ENCODE data around the gene PEX10. TPM values are rescaled to one million over a fixed set of nuclear protein-coding genes. Genes with fewer than 3 reads are reported as not detected.

The PEX10 gene
- total and polyA plus RNA-seq, 2 of the 8 experiments (the other 6 are each of a cell fraction or from before 2014, with no cell fraction given), result 24.3 to 26.9 TPM

- FAIRE-seq, result no peak
- 89% methylated on average over 7 of the region's 8 CpGs; no CpG with 5 or more reads in 1 of the 2 experiments for WGBS, 2 experiments (ENCODE audit: extremely low coverage in 1 of 2, insufficient coverage in 1 of 2, insufficient read length in 1 of 2, insufficient replicate concordance in 2 of 2, low coverage in 1 of 2, low lambda C conversion rate in 2 of 2, missing lambda C conversion rate in 1 of 2)
- CTCF ChIA-PET (ENCODE audit: partially characterized antibody), result interaction anchor here (1.0 to 2.4 kb wide), 4 partner anchors 12 to 140 kb away, joined by 3 to 10 read pairs (median 6); no protein-coding TSS in a partner anchor
- no peak for TF ChIP-seq KDM5A (IDR thresholded peaks at IDR 0.05; ENCODE audit: low read length)
- no peak for TF ChIP-seq CHD2 (IDR thresholded peaks at IDR 0.05; ENCODE audit: low read length)
- TF ChIP-seq ATF2 (IDR thresholded peaks at IDR 0.05; ENCODE audit: low read length), result no peak
- TF ChIP-seq SP4 (IDR thresholded peaks at IDR 0.05; ENCODE audit: low read length), result no peak
- no peak for TF ChIP-seq NANOG (IDR thresholded peaks at IDR 0.05; ENCODE audit: insufficient read depth, low read depth, low read length, poor library complexity, severe bottlenecking)
- TF ChIP-seq RXRA (IDR thresholded peaks at IDR 0.05; ENCODE audit: insufficient read depth, low read depth, low read length), result no peak
- no peak for TF ChIP-seq SP1 (IDR thresholded peaks at IDR 0.05; ENCODE audit: low read depth, low read length)
- no peak for TF ChIP-seq EZH2 (IDR thresholded peaks at IDR 0.05; ENCODE audit: low read depth, low read length, severe bottlenecking)
- no peak for TF ChIP-seq MAX (IDR thresholded peaks at IDR 0.05)
- TF ChIP-seq ZNF274 (IDR thresholded peaks at IDR 0.05; ENCODE audit: borderline replicate concordance, extremely low read depth, low read length), result no peak
- no peak for TF ChIP-seq TBP (IDR thresholded peaks at IDR 0.05; ENCODE audit: low read depth, low read length)
- no peak for TF ChIP-seq RNF2 (IDR thresholded peaks at IDR 0.05; ENCODE audit: borderline replicate concordance, low read depth, low read length, missing control alignments, poor library complexity, severe bottlenecking)
Measured at GRCh38 chr1:2407991-2408275, 4.4 kb downstream of the PEX10 start.

More at GRCh38 chr1:2407991-2408275, 4.4 kb downstream of the PEX10 start:
- no peak overlapping the region for H3K27ac ChIP-seq (ENCODE audit: low read depth, low read length)
- no peak overlapping the region for H2BK5ac ChIP-seq (ENCODE audit: low read depth, low read length)
- peaks cover 4 to 13% of the 10 kb centered on the region in 2 experiments for H4K20me1 ChIP-seq (replicated peaks in 1 of 2; ENCODE audit: control insufficient read depth in 1 of 2, insufficient read depth in 2 of 2, low read length in 2 of 2)
- no peak overlapping the region for H3K9ac ChIP-seq (replicated peaks in 1 of 4; ENCODE audit: extremely low read depth in 1 of 4, low read depth in 3 of 4, low read length in 3 of 4)
- no peak overlapping the region for H4K5ac ChIP-seq (ENCODE audit: insufficient read length, low read depth, low read length)
- no peak overlapping the region for H2AK5ac ChIP-seq (ENCODE audit: low read depth, low read length)
- no peak overlapping the region for H2AFZ ChIP-seq (ENCODE audit: low read length)
- H4K8ac ChIP-seq (ENCODE audit: extremely low read depth, insufficient read depth, low read length), result no peak overlapping the region
- no peaks in the 10 kb centered on the region for H3K9me3 ChIP-seq (ENCODE audit: insufficient read depth in 2 of 2, low read depth in 1 of 2, low read length in 1 of 2)
- H2BK15ac ChIP-seq (ENCODE audit: low read length), result no peak overlapping the region
- POLR2A ChIA-PET (ENCODE audit: partially characterized antibody), result interaction anchor here (0.7 to 4.4 kb wide), 5 partner anchors 11 to 89 kb away, joined by 3 to 29 read pairs (median 4); no protein-coding TSS in a partner anchor
- H3K14ac ChIP-seq (ENCODE audit: insufficient read length), result no peak overlapping the region
- H3K4me1 ChIP-seq (replicated peaks in 1 of 4; ENCODE audit: control insufficient read depth in 3 of 4, insufficient read depth in 4 of 4, low read length in 3 of 4), result peaks cover 0 to 3% (median 1%) of the 10 kb centered on the region in 4 experiments; a peak in 2 of 7 replicates
- no peak for DNase-seq (ENCODE audit: low read depth in 1 of 2, low spot score in 2 of 2)
- no peaks in the 10 kb centered on the region for H3K79me1 ChIP-seq (ENCODE audit: low read depth, low read length)
- no peak overlapping the region for H3K4me3 ChIP-seq (ENCODE audit: extremely low read depth in 1 of 4, insufficient read depth in 2 of 4, low read depth in 3 of 4, low read length in 4 of 4)
- H3K79me2 ChIP-seq (ENCODE audit: control insufficient read depth in 1 of 2, insufficient read depth in 2 of 2, low read length in 2 of 2), result peaks cover 0 to 6% of the 10 kb centered on the region in 2 experiments; a peak in 1 of 4 replicates
- H2BK120ac ChIP-seq (replicated peaks; ENCODE audit: low read depth, low read length), result no peak overlapping the region
- no peak overlapping the region for H3K23ac ChIP-seq (ENCODE audit: insufficient read length)
- no peak overlapping the region for H4K91ac ChIP-seq (replicated peaks; ENCODE audit: insufficient read length, low read length)
- H3K18ac ChIP-seq (ENCODE audit: extremely low read depth, low read length), result no peak overlapping the region
- H3K56ac ChIP-seq (replicated peaks; ENCODE audit: insufficient read length, low read depth, low read length), result no peak overlapping the region
- no peaks in the 10 kb centered on the region for H3K27me3 ChIP-seq (replicated peaks in 1 of 4; ENCODE audit: control insufficient read depth in 3 of 4, extremely low read depth in 1 of 4, insufficient read depth in 3 of 4, low read length in 3 of 4)
- H3K4ac ChIP-seq (replicated peaks; ENCODE audit: insufficient read length, low read depth, low read length), result no peak overlapping the region
- H3K4me2 ChIP-seq (ENCODE audit: insufficient read depth in 1 of 2, low read depth in 2 of 2, low read length in 2 of 2), result no peak overlapping the region
- no peak overlapping the region for H2BK12ac ChIP-seq (ENCODE audit: low read depth, low read length)
- H3K23me2 ChIP-seq (ENCODE audit: low read depth, low read length), result peaks cover 7% of the 10 kb centered on the region; the same call in 1 of the 2 replicates
- peaks cover 17 to 38% (median 30%) of the 10 kb centered on the region in 4 experiments; a peak in 7 of 8 replicates for H3K36me3 ChIP-seq (ENCODE audit: control insufficient read depth in 2 of 4, insufficient read depth in 4 of 4, low read length in 3 of 4)
- H2BK20ac ChIP-seq (ENCODE audit: low read length), result no peak overlapping the region

Data from H1 (cell line).